ENCODE measurements around the gene NUTM2D. TPM values are rescaled to one million over a fixed set of nuclear protein-coding genes. Genes with fewer than 3 reads are reported as not detected.
"Not testable (repeated sequence)": the region's sequence is repeated elsewhere in the genome, so short reads cannot be mapped to it uniquely, and the experiment has no call there.

NUTM2D gene
- total and polyA plus RNA-seq, 9 of the 15 experiments (the other 6 are each of a cell fraction or from before 2014, with no cell fraction given) = 0.01 to 8.6 (median 5.3) TPM

DNA sequence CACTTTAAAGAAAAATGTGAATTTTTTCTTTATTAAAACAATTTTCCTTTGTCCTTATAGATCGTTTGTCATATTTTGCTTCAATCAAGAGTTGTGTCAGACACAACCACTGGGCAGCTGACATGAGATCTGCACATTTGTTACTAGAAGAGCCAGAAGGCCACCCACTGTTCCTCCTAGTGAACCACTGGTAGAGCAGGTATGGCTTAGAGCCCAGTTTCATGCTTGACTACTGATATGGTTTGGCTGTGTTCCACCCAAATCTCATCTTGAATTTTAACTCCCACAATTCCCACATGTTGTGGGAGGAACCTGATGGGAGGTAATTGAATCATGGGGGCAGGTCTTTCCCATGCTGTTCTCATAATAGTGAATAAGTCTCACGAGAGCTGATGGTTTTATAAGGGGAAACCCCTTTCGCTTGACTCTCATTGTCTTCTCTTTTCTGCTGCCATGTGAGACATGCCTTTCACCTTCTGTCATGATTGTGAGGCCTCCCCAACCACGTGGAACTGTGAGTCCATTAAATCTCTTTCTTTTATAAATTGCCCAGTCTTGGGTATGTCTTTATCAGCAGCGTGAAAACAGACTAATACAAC lies 28.3 kb downstream of the NUTM2D start:
- FAIRE-seq; intact Hi-C loops (cut with micrococcal nuclease); H3K9ac ChIP-seq (ENCODE audit: insufficient read depth in 1 of 2, low read depth in 2 of 2, low read length in 2 of 2); H3K4me3 ChIP-seq; H2AFZ ChIP-seq (ENCODE audit: low read depth, low read length); CTCF ChIA-PET (ENCODE audit: low intra/inter-chr PET ratio); H3K79me2 ChIP-seq (ENCODE audit: control insufficient read depth, insufficient read depth, low read length); in situ Hi-C loops (cut with MboI); BruUV-seq (replicated peaks); H3K27me3 ChIP-seq (ENCODE audit: control insufficient read depth in 2 of 2, insufficient read depth in 2 of 2, low read length in 2 of 2); POLR2A ChIA-PET; H3K27ac ChIP-seq (ENCODE audit: extremely low read depth, low read depth, low read length); H3K36me3 ChIP-seq (ENCODE audit: control insufficient read depth, insufficient read depth, low read length); H3K9me3 ChIP-seq (replicated peaks; ENCODE audit: control insufficient read depth, insufficient read depth, low read depth, low read length); H4K20me1 ChIP-seq (replicated peaks; ENCODE audit: control insufficient read depth, insufficient read depth, low read length); H3K4me1 ChIP-seq (replicated peaks in 1 of 2; ENCODE audit: control insufficient read depth in 2 of 2, insufficient read depth in 2 of 2, low read length in 2 of 2); H3K9me1 ChIP-seq (ENCODE audit: control insufficient read depth, insufficient read depth, low read length); H3K4me2 ChIP-seq (ENCODE audit: insufficient read depth, low read length); DNase-seq (ENCODE audit: extremely low read depth in 1 of 4, low spot score in 3 of 4): not testable (repeated sequence)
- peak; percentile 74 for ATAC-seq
- 0 out of 2 replicates have a peak, but pooled peaks have one; percentile 9 for TF ChIP-seq NFIC (IDR thresholded peaks at IDR 0.05)
- 12% methylated on average over 3 of the region's 5 CpGs for WGBS (ENCODE audit: insufficient coverage, low coverage, missing lambda C conversion rate)

DNA sequence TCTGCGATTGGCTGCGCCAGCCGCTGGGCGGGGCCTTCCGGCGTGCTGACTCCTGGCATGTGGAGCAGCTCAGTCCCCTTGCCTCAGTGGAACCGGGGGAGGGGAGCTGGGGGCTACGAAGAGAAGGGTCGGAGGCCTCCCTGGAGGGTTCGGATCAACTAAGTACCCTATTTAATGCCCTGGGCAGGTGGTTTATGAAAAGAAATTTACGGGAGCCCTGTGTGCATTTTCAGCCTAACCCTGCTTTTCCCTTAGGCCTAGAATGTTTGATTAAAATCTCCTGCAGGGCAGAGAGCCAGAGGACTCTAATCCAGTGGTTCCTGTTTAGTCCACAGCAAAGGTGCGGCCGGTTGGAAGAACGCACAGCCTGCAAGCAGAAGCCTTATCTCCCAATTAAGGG lies 33.8 kb downstream of the NUTM2D start:
- H3K4me3 ChIP-seq; intact Hi-C loops (cut with micrococcal nuclease); H3K36me3 ChIP-seq (ENCODE audit: control insufficient read depth, insufficient read depth, low read length); BruUV-seq (replicated peaks); H3K27ac ChIP-seq (ENCODE audit: extremely low read depth, low read depth, low read length); ATAC-seq; H3K79me2 ChIP-seq (ENCODE audit: control insufficient read depth, insufficient read depth, low read length); H3K9ac ChIP-seq (ENCODE audit: insufficient read depth in 1 of 2, low read depth in 2 of 2, low read length in 2 of 2); in situ Hi-C loops (cut with MboI); H3K9me1 ChIP-seq (ENCODE audit: control insufficient read depth, insufficient read depth, low read length); H3K27me3 ChIP-seq (ENCODE audit: control insufficient read depth in 2 of 2, insufficient read depth in 2 of 2, low read length in 2 of 2); H2AFZ ChIP-seq (ENCODE audit: low read depth, low read length); H4K20me1 ChIP-seq (replicated peaks; ENCODE audit: control insufficient read depth, insufficient read depth, low read length); H3K9me3 ChIP-seq (replicated peaks; ENCODE audit: control insufficient read depth, insufficient read depth, low read depth, low read length); H3K4me2 ChIP-seq (ENCODE audit: insufficient read depth, low read length); FAIRE-seq; DNase-seq (ENCODE audit: extremely low read depth in 1 of 4, low spot score in 3 of 4); POLR2A ChIA-PET; CTCF ChIA-PET (ENCODE audit: low intra/inter-chr PET ratio); H3K4me1 ChIP-seq (replicated peaks in 1 of 2; ENCODE audit: control insufficient read depth in 2 of 2, insufficient read depth in 2 of 2, low read length in 2 of 2): not testable (repeated sequence)
- WGBS (ENCODE audit: insufficient coverage, low coverage, missing lambda C conversion rate) = 53% methylated on average over 4 of the region's 14 CpGs

DNA sequence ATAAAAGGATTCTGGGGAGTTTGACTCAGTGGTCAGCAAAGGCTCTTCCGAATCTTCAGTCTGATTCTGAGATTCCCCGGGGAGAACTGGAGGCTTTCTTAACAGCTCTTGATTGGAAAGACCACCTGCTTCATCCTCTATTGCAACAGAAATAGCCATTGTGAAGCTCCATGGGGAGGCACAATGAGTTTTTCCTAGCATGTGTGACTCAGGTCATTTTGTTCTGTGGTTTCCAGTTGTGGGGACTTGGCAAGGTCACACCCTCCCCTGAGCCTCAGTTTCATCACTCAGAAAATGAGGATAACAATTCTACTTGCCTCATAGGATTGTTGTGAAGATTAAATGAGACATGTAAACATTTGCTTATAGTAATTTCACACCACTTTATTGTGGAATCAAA lies 38.7 kb downstream of the NUTM2D start:
- H3K4me3 ChIP-seq; H3K9ac ChIP-seq (ENCODE audit: insufficient read depth in 1 of 2, low read depth in 2 of 2, low read length in 2 of 2); DNase-seq (ENCODE audit: extremely low read depth in 1 of 4, low spot score in 3 of 4); intact Hi-C loops (cut with micrococcal nuclease); H3K4me2 ChIP-seq (ENCODE audit: insufficient read depth, low read length); H4K20me1 ChIP-seq (replicated peaks; ENCODE audit: control insufficient read depth, insufficient read depth, low read length); H3K36me3 ChIP-seq (ENCODE audit: control insufficient read depth, insufficient read depth, low read length); ATAC-seq; in situ Hi-C loops (cut with MboI); H3K27ac ChIP-seq (ENCODE audit: extremely low read depth, low read depth, low read length); H2AFZ ChIP-seq (ENCODE audit: low read depth, low read length); H3K9me1 ChIP-seq (ENCODE audit: control insufficient read depth, insufficient read depth, low read length); H3K9me3 ChIP-seq (replicated peaks; ENCODE audit: control insufficient read depth, insufficient read depth, low read depth, low read length); FAIRE-seq; POLR2A ChIA-PET; H3K4me1 ChIP-seq (replicated peaks in 1 of 2; ENCODE audit: control insufficient read depth in 2 of 2, insufficient read depth in 2 of 2, low read length in 2 of 2); BruUV-seq (replicated peaks); CTCF ChIA-PET (ENCODE audit: low intra/inter-chr PET ratio); H3K27me3 ChIP-seq (ENCODE audit: control insufficient read depth in 2 of 2, insufficient read depth in 2 of 2, low read length in 2 of 2); H3K79me2 ChIP-seq (ENCODE audit: control insufficient read depth, insufficient read depth, low read length): not testable (repeated sequence)
- WGBS (ENCODE audit: insufficient coverage, low coverage, missing lambda C conversion rate) = 70% methylated on average over 2 of the region's 2 CpGs
